H1 (cell line): ENCODE measurements around the gene SLC16A2. TPM values are rescaled to one million over a fixed set of nuclear protein-coding genes. Genes with fewer than 3 reads are reported as not detected.

Experiments
- CTCF ChIA-PET: fragments of 300-600 bp; sonication (Branson Sonifier 250); formaldehyde crosslinking; loops from one replicate; lab custom pipeline; 2021; ENCODE audit not compliant: partially characterized antibody; lab: Charles Lee
- POLR2A ChIA-PET: fragments of 300-600 bp; sonication (Branson Sonifier 250); formaldehyde crosslinking; loops from one replicate; lab custom pipeline; 2021; ENCODE audit warnings: inconsistent platforms; ENCODE audit not compliant: partially characterized antibody; lab: Charles Lee
- DNase-seq, 2 experiments: peaks; one replicate each; pipeline versions ENCODE4 v3.0.0 to v3.0.0-alpha.2; 2010 to 2022; ENCODE audit warnings: low spot score in 2 of 2, low read depth in 1 of 2, mixed read lengths in 1 of 2
- FAIRE-seq: peaks from 2 replicates; lab custom pipeline; 2011; peaks lifted over from hg19 to GRCh38; lab: Jason Lieb, UNC
- H2AFZ ChIP-seq: 2 replicates; pipeline ENCODE4 v1.8.1; 2012; ENCODE audit warnings: low read length, inconsistent platforms
- H2AK5ac ChIP-seq: 2 replicates; pipeline ENCODE4 v1.6.1; 2013; ENCODE audit warnings: low read depth, low read length
- H2BK120ac ChIP-seq: replicated peaks from 2 replicates; pipeline ENCODE3; 2013; ENCODE audit warnings: low read depth, low read length, inconsistent platforms
- H2BK12ac ChIP-seq: 2 replicates; pipeline ENCODE4 v1.6.1; 2013; ENCODE audit warnings: low read depth, low read length
- H2BK15ac ChIP-seq: 2 replicates; pipeline ENCODE4 v1.6.1; 2013; ENCODE audit warnings: low read length
- H2BK20ac ChIP-seq: 2 replicates; pipeline ENCODE4 v1.6.1; 2013; ENCODE audit warnings: low read length
- H2BK5ac ChIP-seq: 2 replicates; pipeline ENCODE4 v1.6.1; 2013; ENCODE audit warnings: low read depth, low read length
- H3K14ac ChIP-seq: 2 replicates; pipeline ENCODE4 v1.6.1; 2013; ENCODE audit warnings: inconsistent platforms; ENCODE audit not compliant: insufficient read length
- H3K18ac ChIP-seq: 2 replicates; pipeline ENCODE4 v1.6.1; 2013; ENCODE audit warnings: low read length; ENCODE audit errors: extremely low read depth
- H3K23ac ChIP-seq: 2 replicates; pipeline ENCODE4 v1.6.1; 2013; ENCODE audit warnings: inconsistent platforms; ENCODE audit not compliant: insufficient read length
- H3K23me2 ChIP-seq: 2 replicates; pipeline ENCODE4 v1.6.1; 2013; ENCODE audit warnings: low read depth, low read length
- H3K27ac ChIP-seq: 2 replicates; pipeline ENCODE4 v1.6.1; 2011; ENCODE audit warnings: low read depth, low read length, inconsistent platforms
- H3K27me3 ChIP-seq, 4 experiments: replicated peaks in 1 of 4; 1 replicate in 1 of 4; 2 replicates in 3 of 4; pipeline versions ENCODE4 v1.6.1 to v1.8.1; 2011 to 2013; ENCODE audit warnings: low read length in 3 of 4, mild to moderate bottlenecking in 3 of 4, inconsistent platforms in 2 of 4, mixed read lengths in 2 of 4, moderate library complexity in 1 of 4; ENCODE audit not compliant: control insufficient read depth in 3 of 4, insufficient read depth in 3 of 4; ENCODE audit errors: extremely low read depth in 1 of 4
- H3K36me3 ChIP-seq, 4 experiments: 2 replicates each; pipeline versions ENCODE4 v1.6.1 to v1.8.1; 2011 to 2013; ENCODE audit warnings: mild to moderate bottlenecking in 4 of 4, low read length in 3 of 4, moderate library complexity in 2 of 4, control low read depth in 1 of 4, inconsistent platforms in 1 of 4; ENCODE audit not compliant: insufficient read depth in 4 of 4, control insufficient read depth in 2 of 4
- H3K4ac ChIP-seq: replicated peaks from 2 replicates; pipeline ENCODE3; 2013; ENCODE audit warnings: low read length, low read depth, mixed read lengths, inconsistent platforms; ENCODE audit not compliant: insufficient read length
- H3K4me1 ChIP-seq, 4 experiments: replicated peaks in 1 of 4; 1 replicate in 1 of 4; 2 replicates in 3 of 4; pipeline versions ENCODE4 v1.6.1 to v1.8.1; 2011 to 2013; ENCODE audit warnings: low read length in 3 of 4, inconsistent platforms in 2 of 4, mixed read lengths in 1 of 4; ENCODE audit not compliant: insufficient read depth in 4 of 4, control insufficient read depth in 3 of 4
- H3K4me2 ChIP-seq, 2 experiments: 2 replicates each; pipeline versions ENCODE4 v1.6.1 to v1.8.1; 2011 to 2013; ENCODE audit warnings: low read depth in 2 of 2, low read length in 2 of 2, control low read depth in 1 of 2, inconsistent platforms in 1 of 2, mild to moderate bottlenecking in 1 of 2; ENCODE audit not compliant: insufficient read depth in 1 of 2
- H3K4me3 ChIP-seq, 4 experiments: fragments of 200-600, 300-600 bp in 1 of 4; sonication (generic), shearing (Covaris generic), sonication (Bioruptor Twin) in 1 of 4; 2 replicates each; pipeline versions ENCODE4 v1.5.1 to v1.8.1; 2011 to 2016; ENCODE audit warnings: low read length in 4 of 4, low read depth in 3 of 4, control low read depth in 2 of 4, inconsistent platforms in 2 of 4, mild to moderate bottlenecking in 2 of 4, mixed read lengths in 1 of 4, moderate library complexity in 1 of 4; ENCODE audit not compliant: insufficient read depth in 2 of 4; ENCODE audit errors: extremely low read depth in 1 of 4
- H3K56ac ChIP-seq: replicated peaks from 2 replicates; pipeline ENCODE3; 2013; ENCODE audit warnings: low read depth, mild to moderate bottlenecking, mixed read lengths, low read length, inconsistent platforms; ENCODE audit not compliant: insufficient read length
- H3K79me1 ChIP-seq: 2 replicates; pipeline ENCODE4 v1.6.1; 2013; ENCODE audit warnings: low read depth, low read length, control low read depth
- H3K79me2 ChIP-seq, 2 experiments: 2 replicates each; pipeline versions ENCODE4 v1.6.1 to v1.8.1; 2012 to 2013; ENCODE audit warnings: low read length in 2 of 2, mild to moderate bottlenecking in 2 of 2, inconsistent platforms in 1 of 2; ENCODE audit not compliant: insufficient read depth in 2 of 2, control insufficient read depth in 1 of 2
- H3K9ac ChIP-seq, 4 experiments: replicated peaks in 1 of 4; 1 replicate in 1 of 4; 2 replicates in 3 of 4; pipeline versions ENCODE4 v1.6.1 to v1.8.1; 2011 to 2013; ENCODE audit warnings: low read depth in 3 of 4, low read length in 3 of 4, control low read depth in 2 of 4, mild to moderate bottlenecking in 2 of 4, moderate library complexity in 2 of 4, inconsistent platforms in 1 of 4; ENCODE audit errors: extremely low read depth in 1 of 4
- H3K9me3 ChIP-seq, 2 experiments: 2 replicates each; pipeline versions ENCODE4 v1.6.1 to v1.8.1; 2012 to 2013; ENCODE audit warnings: mild to moderate bottlenecking in 2 of 2, moderate library complexity in 2 of 2, control low read depth in 1 of 2, inconsistent platforms in 1 of 2, low read depth in 1 of 2, low read length in 1 of 2, mixed read lengths in 1 of 2; ENCODE audit not compliant: insufficient read depth in 2 of 2
- H4K20me1 ChIP-seq, 2 experiments: replicated peaks in 1 of 2; 2 replicates each; pipeline versions ENCODE3 to v1.8.1; 2011 to 2013; ENCODE audit warnings: inconsistent platforms in 2 of 2, low read length in 2 of 2, mild to moderate bottlenecking in 1 of 2; ENCODE audit not compliant: insufficient read depth in 2 of 2, control insufficient read depth in 1 of 2
- H4K5ac ChIP-seq: 2 replicates; pipeline ENCODE4 v1.6.1; 2013; ENCODE audit warnings: low read length, low read depth, mixed read lengths, inconsistent platforms; ENCODE audit not compliant: insufficient read length
- H4K8ac ChIP-seq: 2 replicates; pipeline ENCODE4 v1.8.0; 2013; ENCODE audit warnings: mild to moderate bottlenecking, moderate library complexity, low read length, inconsistent platforms; ENCODE audit not compliant: insufficient read depth; ENCODE audit errors: extremely low read depth
- H4K91ac ChIP-seq: replicated peaks from 2 replicates; pipeline ENCODE3; 2013; ENCODE audit warnings: low read length, mixed read lengths, inconsistent platforms; ENCODE audit not compliant: insufficient read length
- ASH2L ChIP-seq: fragments of 200-600, 300-600 bp; sonication (generic); IDR thresholded peaks from one replicate; pipeline ENCODE4 v1.7.1; 2017; ENCODE audit warnings: low read length
- EGR1 ChIP-seq: IDR thresholded peaks from 2 replicates; pipeline ENCODE4 v1.6.1; 2011; ENCODE audit warnings: low read depth, low read length, borderline replicate concordance
- KDM4A ChIP-seq: IDR thresholded peaks from one replicate; pipeline ENCODE4 v1.7.1; 2012; ENCODE audit warnings: low read depth, mild to moderate bottlenecking, moderate library complexity, low read length, inconsistent platforms; ENCODE audit not compliant: severe bottlenecking
- MAFK ChIP-seq: IDR thresholded peaks from 2 replicates; pipeline ENCODE4 v1.6.1; 2012; ENCODE audit warnings: low read depth, mild to moderate bottlenecking, improper control_type of control experiment, low read length
- MAX ChIP-seq: IDR thresholded peaks from 2 replicates; pipeline ENCODE4 v1.6.1; 2012; ENCODE audit warnings: inconsistent platforms
- PHF8 ChIP-seq: fragments of 200-600 bp; sonication (generic); conservative IDR thresholded peaks from 2 replicates; pipeline ENCODE4 v1.7.1; 2012; ENCODE audit warnings: low read depth, mild to moderate bottlenecking, inconsistent platforms, low read length, moderate library complexity
- RAD21 ChIP-seq, 2 experiments: IDR thresholded peaks in 1 of 2; conservative IDR thresholded peaks in 1 of 2; 2 replicates each; pipeline ENCODE4 v1.6.1; 2011; ENCODE audit warnings: low read depth in 2 of 2, low read length in 2 of 2, improper control_type of control experiment in 1 of 2, inconsistent platforms in 1 of 2, mild to moderate bottlenecking in 1 of 2, moderate library complexity in 1 of 2
- RNF2 ChIP-seq: fragments of 200-900, 300-1000 bp; sonication (generic); IDR thresholded peaks from 2 replicates; pipeline ENCODE4 v1.7.1; 2016; ENCODE audit warnings: borderline replicate concordance, low read depth, mild to moderate bottlenecking, antibody characterized with exemption, low read length; ENCODE audit not compliant: poor library complexity, severe bottlenecking; ENCODE audit errors: missing control alignments
- SIN3A ChIP-seq, 2 experiments: IDR thresholded peaks in 1 of 2; conservative IDR thresholded peaks in 1 of 2; 2 replicates each; pipeline ENCODE4 v1.6.1; 2011 to 2012; ENCODE audit warnings: low read length in 2 of 2, improper control_type of control experiment in 1 of 2, low read depth in 1 of 2, mild to moderate bottlenecking in 1 of 2
- SIX5 ChIP-seq: IDR thresholded peaks from 2 replicates; pipeline ENCODE4 v1.6.1; 2011; ENCODE audit warnings: mild to moderate bottlenecking, low read depth, low read length
- SP2 ChIP-seq: IDR thresholded peaks from 2 replicates; pipeline ENCODE4 v1.6.1; 2012; ENCODE audit warnings: mild to moderate bottlenecking, low read length, inconsistent platforms
- SUZ12 ChIP-seq: fragments of 200-600 bp; sonication (generic); IDR thresholded peaks from 2 replicates; pipeline ENCODE4 v1.6.1; 2012; ENCODE audit warnings: mild to moderate bottlenecking, inconsistent platforms, low read length, moderate library complexity, mixed read lengths
- WGBS, 2 experiments: shearing (Covaris generic) in 1 of 2; methylation state at CpG; one replicate each; pipeline versions ENCODE4 v1.1.6 to v1.1.7; 2013 to 2015; ENCODE audit warnings: low lambda C conversion rate in 2 of 2, mixed read lengths in 2 of 2, inconsistent platforms in 1 of 2, low coverage in 1 of 2, missing lambda C conversion rate in 1 of 2; ENCODE audit not compliant: insufficient replicate concordance in 2 of 2, insufficient coverage in 1 of 2, insufficient read length in 1 of 2; ENCODE audit errors: extremely low coverage in 1 of 2, missing lambda C conversion rate in 1 of 2; 5-methylcytosine and 5-hydroxymethylcytosine counted together
- polyA plus RNA-seq, 7 experiments: library from polyadenylated mRNA; depleted of rRNA in 3 of 7; stranded (reverse) in 5 of 7; unstranded in 2 of 7; fragments of >200 nt in 5 of 7; fragments of 200-250 nt in 2 of 7; gene quantifications; 1 replicate in 5 of 7; 2 replicates in 1 of 7; 4 replicates in 1 of 7; pipeline versions ENCODE4 v1.2.1 to v1.2.3, GENCODE V29; 2011 to 2013; ENCODE audit warnings: missing spikeins in 2 of 7, mixed read lengths in 2 of 7
- total RNA-seq: library from RNA; stranded (reverse); fragmentation: NEBNext Ultra II Directional; extraction: Animal tissue kit (Norgen Biotek cat#: 25700); gene quantifications from 2 replicates; pipeline ENCODE4 v1.2.1, GENCODE V29; 2021

SLC16A2 gene
- total and polyA plus RNA-seq, 2 of the 8 experiments (the other 6 are each of a cell fraction or from before 2014, with no cell fraction given), result 24.4 to 32.2 TPM

- DNase-seq (no peak), FAIRE-seq (no peak)
- Histone ChIP-seq H3K4me2 (no peak overlapping the region), H4K91ac (no peak overlapping the region), H3K23ac (no peak overlapping the region), H3K4ac (no peak overlapping the region), H4K5ac (no peak overlapping the region), H3K79me1 (no peaks in the 10 kb centered on the region), H3K4me1 (no peaks in the 10 kb centered on the region), H3K14ac (no peak overlapping the region), H2BK5ac (no peak overlapping the region), H4K8ac (no peak overlapping the region), H2AFZ (no peak overlapping the region), H3K36me3 (no peaks in the 10 kb centered on the region), H2AK5ac (no peak overlapping the region), H3K4me3 (no peak overlapping the region), H2BK12ac (no peak overlapping the region), H3K56ac (no peak overlapping the region), H3K27me3 (no peaks in the 10 kb centered on the region), H4K20me1 (no peaks in the 10 kb centered on the region), H2BK120ac (no peak overlapping the region), H3K27ac (no peak overlapping the region), H3K9me3 (no peaks in the 10 kb centered on the region), H3K23me2 (no peaks in the 10 kb centered on the region), H2BK15ac (no peak overlapping the region), H3K79me2 (no peaks in the 10 kb centered on the region), H2BK20ac (no peak overlapping the region), H3K9ac (no peak overlapping the region), H3K18ac (no peak overlapping the region)
- ChIA-PET CTCF (no interaction called here), POLR2A (no interaction called here)
- WGBS, 2 experiments, result 81% methylated on average over 4 of the region's 4 CpGs; no CpG with 5 or more reads in 1 of the 2 experiments
- TF ChIP-seq RAD21 (IDR thresholded peaks at IDR 0.05 in 1 of 2, conservative IDR thresholded peaks at IDR 0.05 in 1 of 2; ENCODE audit: low read depth in 2 of 2, low read length in 2 of 2) (no peak), SP2 (no peak), SUZ12 (no peak), PHF8 (no peak), MAX (no peak), EGR1 (no peak), SIX5 (no peak), ASH2L (no peak), RNF2 (no peak), MAFK (no peak), KDM4A (no peak), SIN3A (conservative IDR thresholded peaks at IDR 0.05 in 1 of 2, IDR thresholded peaks at IDR 0.05 in 1 of 2; ENCODE audit: low read depth in 1 of 2, low read length in 2 of 2) (no peak)
Observed at GRCh38 chrX:74507191-74507590, 85.9 kb downstream of the SLC16A2 start.
